Measurements from ENCODE around the gene PSMD4.

DNA sequence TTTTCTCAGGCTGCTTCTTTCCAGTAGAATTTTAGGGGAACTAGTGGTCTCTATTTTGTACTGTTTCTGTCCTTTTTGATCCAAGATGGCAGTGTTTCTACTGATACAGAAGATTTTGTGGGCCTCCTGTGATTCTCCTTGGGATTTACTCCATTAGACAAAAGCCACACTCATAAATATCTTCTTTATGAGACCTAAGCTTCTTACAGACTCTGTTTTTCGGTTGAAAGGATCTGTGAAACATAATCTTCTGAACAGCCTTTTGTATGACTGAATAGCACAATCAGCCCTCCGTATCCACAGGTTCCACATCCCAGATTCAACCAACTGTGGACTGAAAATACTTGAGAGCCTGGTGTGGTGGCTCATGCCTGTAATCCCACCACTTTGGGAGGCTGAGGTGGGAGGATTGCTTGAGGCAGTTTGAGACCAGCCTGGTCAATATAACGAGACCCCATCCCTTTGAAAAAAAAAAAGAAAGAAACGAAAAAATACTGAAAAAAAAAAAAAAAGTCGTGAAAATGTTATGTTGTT is 10.8 kb upstream of the PSMD4 start:
- TF ChIP-seq SUZ12 (IDR thresholded peaks at IDR 0.05; ENCODE audit: extremely low read depth, insufficient read depth, insufficient read length) (no peak), ZNF274 (IDR thresholded peaks at IDR 0.05; ENCODE audit: low read depth, low read length) (no peak), YY1 (IDR thresholded peaks at IDR 0.05; ENCODE audit: insufficient read depth, insufficient read length) (no peak)

Measured in NT2/D1 (cell line).